WTC11 (cell line): ENCODE measurements around the gene DDX51. TPM values are rescaled to one million over a fixed set of nuclear protein-coding genes. Genes with fewer than 3 reads are reported as not detected.

Source experiments
- ATAC-seq: fragments of 200-7000 bp; cut with Tn5 transposase; 2 replicates; pipeline ENCODE4 v1.10.0; 2021; ENCODE audit warnings: mild to moderate bottlenecking, moderate library complexity
- CTCF ChIA-PET: fragments of 300-600 bp; sonication (Branson Sonifier 250); formaldehyde crosslinking; loops from one replicate; lab custom pipeline; 2021; ENCODE audit warnings: antibody characterized with exemption; lab: Charles Lee
- POLR2A ChIA-PET: fragments of 350-600 bp; sonication (Branson Sonifier 250); formaldehyde crosslinking; loops from one replicate; lab custom pipeline; 2021; ENCODE audit warnings: antibody characterized with exemption; lab: Charles Lee
- DNase-seq: peaks from one replicate; pipeline ENCODE4 v3.0.0; 2021; ENCODE audit warnings: low spot score
- H3K27ac Mint-ChIP-seq: 2 replicates; pipeline ENCODE4 v1.8.0; 2021; ENCODE audit warnings: mixed read lengths
- H3K27me3 Mint-ChIP-seq: 2 replicates; pipeline ENCODE4 v1.8.0; 2021; ENCODE audit warnings: low read depth, mild to moderate bottlenecking, moderate library complexity, mixed read lengths
- H3K36me3 Mint-ChIP-seq: 2 replicates; pipeline ENCODE4 v1.8.0; 2021; ENCODE audit warnings: mixed read lengths
- H3K4me1 Mint-ChIP-seq: 2 replicates; pipeline ENCODE4 v1.8.0; 2022; ENCODE audit warnings: mixed read lengths
- H3K4me3 Mint-ChIP-seq: 2 replicates; pipeline ENCODE4 v1.8.0; 2021; ENCODE audit warnings: mild to moderate bottlenecking, moderate library complexity, mixed read lengths
- H3K9me3 Mint-ChIP-seq: 2 replicates; pipeline ENCODE4 v1.8.0; 2021; ENCODE audit warnings: mixed read lengths
- AFF4 ChIP-seq: sonication (generic); formaldehyde crosslinking; IDR thresholded peaks from 2 replicates; pipeline ENCODE4 v1.8.1; 2023; ENCODE audit warnings: mild to moderate bottlenecking, missing genetic modification reagents, borderline replicate concordance
- ATF1 ChIP-seq: sonication (generic); formaldehyde crosslinking; IDR thresholded peaks from 2 replicates; pipeline ENCODE4 v1.8.1; 2023; ENCODE audit warnings: mild to moderate bottlenecking, moderate library complexity, missing genetic modification reagents
- ATF2 ChIP-seq: sonication (generic); formaldehyde crosslinking; IDR thresholded peaks from 2 replicates; pipeline ENCODE4 v1.8.1; 2022; ENCODE audit warnings: low read depth, missing genetic modification reagents, borderline replicate concordance
- E2F4 ChIP-seq: sonication (generic); formaldehyde crosslinking; IDR thresholded peaks from 2 replicates; pipeline ENCODE4 v1.8.1; 2022; ENCODE audit warnings: low read depth, mild to moderate bottlenecking, moderate library complexity, missing genetic modification reagents, borderline replicate concordance
- ELF4 ChIP-seq: sonication (generic); formaldehyde crosslinking; IDR thresholded peaks from 2 replicates; pipeline ENCODE4 v1.8.1; 2022; ENCODE audit warnings: low read depth, mild to moderate bottlenecking, moderate library complexity, missing genetic modification reagents
- GABPB1 ChIP-seq: sonication (generic); formaldehyde crosslinking; IDR thresholded peaks from 2 replicates; pipeline ENCODE4 v1.8.1; 2023; ENCODE audit warnings: mild to moderate bottlenecking, missing genetic modification reagents
- HMGXB4 ChIP-seq: sonication (generic); formaldehyde crosslinking; IDR thresholded peaks from 2 replicates; pipeline ENCODE4 v1.8.1; 2023; ENCODE audit warnings: mild to moderate bottlenecking, moderate library complexity, missing genetic modification reagents
- NR3C1 ChIP-seq: sonication (generic); formaldehyde crosslinking; conservative IDR thresholded peaks from 2 replicates; pipeline ENCODE4 v1.8.1; 2023; ENCODE audit warnings: low read depth, mild to moderate bottlenecking, missing genetic modification reagents
- RELA ChIP-seq: sonication (generic); formaldehyde crosslinking; IDR thresholded peaks from 2 replicates; pipeline ENCODE4 v1.8.1; 2022; ENCODE audit warnings: missing genetic modification reagents, mild to moderate bottlenecking, borderline replicate concordance
- USF1 ChIP-seq: sonication (generic); formaldehyde crosslinking; IDR thresholded peaks from 2 replicates; pipeline ENCODE4 v1.8.0; 2022; ENCODE audit warnings: mild to moderate bottlenecking, missing genetic modification reagents
- ZBTB21 ChIP-seq: sonication (generic); formaldehyde crosslinking; IDR thresholded peaks from 2 replicates; pipeline ENCODE4 v1.8.1; 2023; ENCODE audit warnings: mild to moderate bottlenecking, missing genetic modification reagents, borderline replicate concordance
- ZMAT4 ChIP-seq: fragments of 250-450 bp; sonication (Bioruptor Pico); IDR thresholded peaks from 2 replicates; pipeline ENCODE4 v1.9.0; 2021; ENCODE audit warnings: mild to moderate bottlenecking
- ZNF532 ChIP-seq: fragments of 250-450 bp; sonication (Bioruptor Pico); IDR thresholded peaks from 2 replicates; pipeline ENCODE4 v1.9.0; 2021; ENCODE audit warnings: mild to moderate bottlenecking, borderline replicate concordance
- ZNF671 ChIP-seq: fragments of 250-450 bp; sonication (Bioruptor Pico); IDR thresholded peaks from 2 replicates; pipeline ENCODE4 v1.8.0; 2021; ENCODE audit warnings: mild to moderate bottlenecking
- ZSCAN18 ChIP-seq: fragments of 250-450 bp; sonication (Bioruptor Pico); IDR thresholded peaks from 2 replicates; pipeline ENCODE4 v2.1.2; 2022; ENCODE audit warnings: mild to moderate bottlenecking, moderate library complexity
- total RNA-seq: library from RNA; stranded (reverse); gene quantifications from 3 replicates; pipeline ENCODE4 v1.2.3, GENCODE V29; 2021

The DDX51 gene
- total RNA-seq, 1 experiment from 2014 or later, result 32.7 TPM

GRCh38 chr12:132158677-132159554, 14.8 kb upstream of the DDX51 start:
- no peaks in the 10 kb centered on the region for H3K9me3 Mint-ChIP-seq
- no peak for DNase-seq
- ChIA-PET CTCF (interaction anchor here (0.6 kb wide), 1 partner anchor 255 kb away, joined by 3 read pairs; no protein-coding TSS in a partner anchor), POLR2A (no interaction called here)
- ATAC-seq, result no peak
- no peak overlapping the region for H3K4me3 Mint-ChIP-seq
- no peaks in the 10 kb centered on the region for H3K4me1 Mint-ChIP-seq
- H3K36me3 Mint-ChIP-seq, result no peaks in the 10 kb centered on the region
- no peak overlapping the region for H3K27ac Mint-ChIP-seq
- peaks cover 7% of the 10 kb centered on the region for H3K27me3 Mint-ChIP-seq
- no peak for TF ChIP-seq ELF4 (CRISPR knock-in tag)
- TF ChIP-seq HMGXB4, result no peak
- no peak for TF ChIP-seq E2F4
- TF ChIP-seq ZSCAN18, result no peak

- Mint-ChIP-seq H3K4me1 (no peaks in the 10 kb centered on the region), H3K27me3 (peaks cover 2% of the 10 kb centered on the region; the same call in 1 of the 2 replicates), H3K36me3 (no peaks in the 10 kb centered on the region), H3K27ac (no peak overlapping the region), H3K4me3 (no peak overlapping the region), H3K9me3 (no peaks in the 10 kb centered on the region)
- POLR2A ChIA-PET, result no interaction called here
- CTCF ChIA-PET, result no interaction called here
- ATAC-seq (no peak), DNase-seq (no peak)
- TF ChIP-seq USF1 (CRISPR knock-in tag), result no peak
- no peak for TF ChIP-seq ATF2 (CRISPR knock-in tag)
- no peak for TF ChIP-seq ZBTB21 (CRISPR knock-in tag)
- TF ChIP-seq ATF1 (CRISPR knock-in tag), result no peak
- TF ChIP-seq RELA (CRISPR knock-in tag), result no peak
- no peak for TF ChIP-seq ZMAT4
- no peak for TF ChIP-seq NR3C1 (CRISPR knock-in tag)
- TF ChIP-seq GABPB1 (CRISPR knock-in tag), result no peak
- no peak for TF ChIP-seq ZNF671
- no peak for TF ChIP-seq ZNF532 (CRISPR knock-in tag)
- TF ChIP-seq AFF4 (CRISPR knock-in tag), result no peak
These were observed 13.8 kb upstream of the DDX51 start for GRCh38 chr12:132157733-132158409.
